HEK293T (cell line): Measurements from ENCODE around the gene XRCC2.

Source experiments
- CTCF ChIA-PET: fragments of 350-600 bp; formaldehyde crosslinking; extraction: SDS; loops from one replicate; lab custom pipeline; 2021; ENCODE audit warnings: antibody characterized with exemption, inconsistent platforms; lab: Yijun Ruan, JAX
- POLR2A ChIA-PET: fragments of 350-600 bp; formaldehyde crosslinking; extraction: SDS; loops from one replicate; lab custom pipeline; 2020; ENCODE audit warnings: antibody characterized with exemption, inconsistent platforms; lab: Yijun Ruan, JAX
- DNase-seq: peaks from one replicate; pipeline ENCODE4 v3.0.0; 2012; ENCODE audit warnings: mixed read lengths; ENCODE audit errors: extremely low spot score
- ARNT ChIP-seq: fragments of 450-650 bp; IDR thresholded peaks from 2 replicates; pipeline ENCODE4 v1.6.1; 2017; ENCODE audit warnings: mild to moderate bottlenecking
- BHLHE40 ChIP-seq: fragments of 450-650 bp; IDR thresholded peaks from 2 replicates; pipeline ENCODE4 v1.6.1; 2016; ENCODE audit warnings: mild to moderate bottlenecking, moderate library complexity, borderline replicate concordance
- CTBP1 ChIP-seq: fragments of 450-650 bp; IDR thresholded peaks from 2 replicates; pipeline ENCODE4 v1.6.1; 2016; ENCODE audit warnings: borderline replicate concordance
- ELF4 ChIP-seq: fragments of 450-650 bp; IDR thresholded peaks from 2 replicates; pipeline ENCODE4 v1.6.1; 2017; ENCODE audit warnings: antibody characterized with exemption
- FOXA1 ChIP-seq: fragments of 450-650 bp; IDR thresholded peaks from 2 replicates; pipeline ENCODE4 v1.6.1; 2016; ENCODE audit warnings: mild to moderate bottlenecking
- FOXK2 ChIP-seq: fragments of 450-650 bp; IDR thresholded peaks from 2 replicates; pipeline ENCODE4 v1.6.1; 2016; ENCODE audit warnings: mild to moderate bottlenecking
- FOXM1 ChIP-seq: fragments of 450-650 bp; IDR thresholded peaks from 2 replicates; pipeline ENCODE4 v1.6.1; 2017; ENCODE audit warnings: mild to moderate bottlenecking, borderline replicate concordance
- HDGF ChIP-seq: fragments of 450-650 bp; IDR thresholded peaks from 2 replicates; pipeline ENCODE4 v1.6.1; 2017; ENCODE audit warnings: antibody characterized with exemption, borderline replicate concordance
- L3MBTL2 ChIP-seq: fragments of 450-650 bp; conservative IDR thresholded peaks from 2 replicates; pipeline ENCODE4 v1.6.1; 2016; ENCODE audit warnings: mild to moderate bottlenecking
- LEF1 ChIP-seq: fragments of 450-650 bp; IDR thresholded peaks from 2 replicates; pipeline ENCODE4 v1.6.1; 2017; ENCODE audit warnings: mild to moderate bottlenecking, borderline replicate concordance
- NFRKB ChIP-seq: fragments of 450-650 bp; IDR thresholded peaks from 2 replicates; pipeline ENCODE4 v1.6.1; 2016; ENCODE audit warnings: mild to moderate bottlenecking, moderate library complexity
- SP1 ChIP-seq: fragments of 450-650 bp; IDR thresholded peaks from 2 replicates; pipeline ENCODE4 v1.6.1; 2017
- SUZ12 ChIP-seq: fragments of 450-650 bp; IDR thresholded peaks from 2 replicates; pipeline ENCODE4 v1.6.1; 2016; ENCODE audit warnings: mild to moderate bottlenecking
- TARDBP ChIP-seq: fragments of 450-650 bp; IDR thresholded peaks from 2 replicates; pipeline ENCODE4 v1.6.1; 2016
- ZNF384 ChIP-seq: fragments of 450-650 bp; IDR thresholded peaks from 2 replicates; pipeline ENCODE4 v1.6.1; 2016
- TF ChIP-seq, protein P1 (sequence below): fragments of 450-650 bp; IDR thresholded peaks from 2 replicates; pipeline ENCODE4 v1.6.1; 2016

XRCC2 gene

DNA sequence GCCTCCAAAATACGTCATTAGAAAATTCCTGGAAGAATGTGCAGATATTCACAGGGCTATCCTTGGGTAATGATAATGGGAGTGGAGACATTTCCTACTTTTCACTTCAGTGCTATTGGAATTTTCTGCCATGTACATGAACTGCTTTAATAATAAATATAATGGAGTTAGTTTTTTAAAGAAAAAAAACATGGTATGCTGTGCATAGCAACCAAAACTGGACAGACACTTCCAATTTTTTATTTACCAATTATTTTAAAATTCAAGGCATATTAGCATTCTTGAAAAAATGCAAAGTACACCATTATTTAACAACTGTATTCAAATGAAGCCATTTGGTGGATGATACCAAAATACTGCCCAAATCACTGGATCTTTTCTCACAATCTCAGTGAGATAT, 3.3 kb downstream of the XRCC2 start:
- TF ChIP-seq FOXM1 (no peak), SP1 (no peak), LEF1 (no peak), ZNF384 (no peak), CTBP1 (no peak), FOXA1 (no peak), SUZ12 (no peak), HDGF (no peak), ELF4 (no peak), TARDBP (no peak), NFRKB (no peak), ARNT (no peak), L3MBTL2 (no peak), FOXK2 (no peak), BHLHE40 (no peak)
- TF ChIP-seq, protein P1, sequence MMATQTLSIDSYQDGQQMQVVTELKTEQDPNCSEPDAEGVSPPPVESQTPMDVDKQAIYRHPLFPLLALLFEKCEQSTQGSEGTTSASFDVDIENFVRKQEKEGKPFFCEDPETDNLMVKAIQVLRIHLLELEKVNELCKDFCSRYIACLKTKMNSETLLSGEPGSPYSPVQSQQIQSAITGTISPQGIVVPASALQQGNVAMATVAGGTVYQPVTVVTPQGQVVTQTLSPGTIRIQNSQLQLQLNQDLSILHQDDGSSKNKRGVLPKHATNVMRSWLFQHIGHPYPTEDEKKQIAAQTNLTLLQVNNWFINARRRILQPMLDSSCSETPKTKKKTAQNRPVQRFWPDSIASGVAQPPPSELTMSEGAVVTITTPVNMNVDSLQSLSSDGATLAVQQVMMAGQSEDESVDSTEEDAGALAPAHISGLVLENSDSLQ = no peak
- CTCF ChIA-PET = no interaction called here
- no peak for DNase-seq
- POLR2A ChIA-PET = no interaction called here

DNA sequence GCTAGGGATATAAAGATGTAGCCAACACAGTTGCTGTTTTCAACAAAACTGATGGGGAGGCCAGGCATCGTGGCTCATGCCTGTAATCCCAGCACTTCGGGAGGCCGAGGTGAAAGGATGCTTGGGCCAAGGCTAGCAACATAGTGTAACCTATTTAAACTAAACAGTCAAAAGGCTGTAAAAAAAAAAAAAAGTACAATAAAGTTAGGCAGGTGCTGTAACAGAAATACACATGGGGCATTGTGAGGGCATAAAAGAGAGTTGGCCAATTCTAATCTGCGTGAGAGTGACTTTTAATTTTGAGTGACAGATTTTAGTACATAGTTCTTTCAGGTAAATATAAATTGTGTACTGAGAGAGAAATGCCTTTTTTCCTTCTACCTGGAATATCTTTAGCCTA, 6.2 kb downstream of the XRCC2 start:
- TF ChIP-seq TARDBP = no peak
- no peak for TF ChIP-seq ARNT
- TF ChIP-seq FOXA1 = no peak
- TF ChIP-seq ELF4 = no peak
- TF ChIP-seq NFRKB = no peak
- TF ChIP-seq SUZ12 = no peak
- TF ChIP-seq SP1 = no peak
- no peak for TF ChIP-seq FOXK2
- no peak for TF ChIP-seq CTBP1
- TF ChIP-seq FOXM1 = no peak
- TF ChIP-seq BHLHE40 = no peak
- no peak for TF ChIP-seq ZNF384
- no peak for TF ChIP-seq HDGF
- TF ChIP-seq, protein P1 = no peak
- TF ChIP-seq L3MBTL2 = no peak
- TF ChIP-seq LEF1 = no peak
- DNase-seq = no peak
- CTCF ChIA-PET = no interaction called here
- POLR2A ChIA-PET = no interaction called here

DNA sequence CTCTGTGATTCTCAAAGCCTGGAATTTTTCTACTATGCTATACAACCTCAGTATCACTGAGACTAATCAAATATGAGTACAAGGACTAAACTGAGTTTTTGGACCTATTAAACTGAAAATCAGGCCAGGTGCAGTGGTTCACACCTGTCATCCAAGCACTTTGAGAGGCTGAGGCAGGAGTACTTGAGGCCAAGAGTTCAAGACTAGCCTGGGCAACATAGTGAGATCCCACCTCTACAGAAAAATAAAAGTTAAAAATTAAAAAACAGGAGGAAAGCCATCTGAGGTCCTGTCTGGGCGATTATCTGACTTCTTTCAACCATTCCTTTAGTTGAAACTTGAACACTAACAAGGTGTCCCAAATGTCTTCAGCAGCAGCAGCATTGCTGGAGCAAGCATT, 7.0 kb downstream of the XRCC2 start:
- TF ChIP-seq NFRKB (no peak), SP1 (no peak), LEF1 (no peak), FOXK2 (no peak)
- TF ChIP-seq, protein P1 = no peak
- CTCF ChIA-PET = no interaction called here
- POLR2A ChIA-PET = no interaction called here
- DNase-seq = no peak

DNA sequence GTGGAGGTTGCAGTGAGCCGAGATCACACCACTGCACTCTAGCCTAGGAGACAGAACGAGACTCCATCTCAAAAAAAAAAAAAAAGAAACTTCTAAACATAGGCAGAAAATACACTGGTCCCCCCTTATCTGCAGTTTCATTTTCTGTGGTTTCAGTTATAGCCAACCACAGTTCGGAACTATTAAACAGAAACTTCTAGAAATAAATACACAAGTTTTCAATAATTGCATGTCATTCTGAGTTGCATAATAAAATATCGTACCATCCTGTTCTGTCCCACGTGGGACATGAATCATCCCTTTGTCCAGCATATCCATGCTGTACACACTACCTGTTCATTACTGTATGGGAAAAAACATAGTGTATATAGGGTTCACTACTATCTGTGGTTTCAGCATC, 8.0 kb downstream of the XRCC2 start:
- CTCF ChIA-PET = no interaction called here
- TF ChIP-seq NFRKB = no peak
- no peak for TF ChIP-seq L3MBTL2
- TF ChIP-seq SP1 = no peak
- no peak for TF ChIP-seq ZNF384
- TF ChIP-seq LEF1 = no peak
- no peak for TF ChIP-seq SUZ12
- no peak for TF ChIP-seq BHLHE40
- TF ChIP-seq CTBP1 = no peak
- no peak for TF ChIP-seq FOXM1
- no peak for TF ChIP-seq ELF4
- TF ChIP-seq HDGF = no peak
- no peak for TF ChIP-seq ARNT
- no peak for TF ChIP-seq FOXA1
- TF ChIP-seq, protein P1 = no peak
- TF ChIP-seq TARDBP = no peak
- TF ChIP-seq FOXK2 = no peak
- POLR2A ChIA-PET = no interaction called here
- no peak for DNase-seq

DNA sequence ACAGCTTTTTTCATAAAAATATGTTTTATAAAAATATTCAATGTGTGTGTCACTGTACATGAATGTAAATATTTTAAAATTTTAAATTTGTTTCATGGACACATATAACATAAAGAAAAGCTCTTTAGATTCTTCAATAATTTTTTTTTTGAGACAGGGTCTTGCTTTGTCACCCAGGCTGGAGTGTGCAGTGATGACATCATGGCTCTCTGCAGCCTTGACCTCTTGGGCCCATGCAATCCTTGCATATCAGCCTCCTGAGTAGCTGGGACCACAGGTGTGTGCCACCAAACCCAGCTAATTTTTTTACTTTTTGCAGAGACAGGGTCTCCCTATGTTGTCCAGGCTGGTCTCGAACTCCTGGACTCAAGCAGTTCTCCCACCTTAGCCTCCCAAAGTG, 9.9 kb downstream of the XRCC2 start:
- ChIA-PET CTCF (interaction anchor here (0.6 kb wide), 1 partner anchor 41 kb away, joined by 3 read pairs; no protein-coding TSS in a partner anchor), POLR2A (no interaction called here)
- no peak for DNase-seq
- TF ChIP-seq ELF4 (no peak), SP1 (no peak), ZNF384 (no peak), TARDBP (no peak), L3MBTL2 (no peak), FOXK2 (no peak), FOXM1 (no peak), ARNT (no peak), SUZ12 (no peak), BHLHE40 (no peak), LEF1 (no peak), HDGF (no peak)
- TF ChIP-seq, protein P1 = no peak
